Activated T-cell treated with anti-CD3 and anti-CD28 coated beads for 48 hours (primary cell): ENCODE data around the gene MAST1.
A peak's percentile ranks its signal among the peaks of the same experiment; 100 is the strongest.
"Not testable (repeated sequence)": the region's sequence is repeated elsewhere in the genome, so short reads cannot be mapped to it uniquely, and the experiment has no call there.

Experiments
- DNase-seq: peaks from one replicate; pipeline ENCODE4 v3.0.0-alpha.2; 2020; ENCODE audit warnings: low read depth

MAST1 gene

DNA sequence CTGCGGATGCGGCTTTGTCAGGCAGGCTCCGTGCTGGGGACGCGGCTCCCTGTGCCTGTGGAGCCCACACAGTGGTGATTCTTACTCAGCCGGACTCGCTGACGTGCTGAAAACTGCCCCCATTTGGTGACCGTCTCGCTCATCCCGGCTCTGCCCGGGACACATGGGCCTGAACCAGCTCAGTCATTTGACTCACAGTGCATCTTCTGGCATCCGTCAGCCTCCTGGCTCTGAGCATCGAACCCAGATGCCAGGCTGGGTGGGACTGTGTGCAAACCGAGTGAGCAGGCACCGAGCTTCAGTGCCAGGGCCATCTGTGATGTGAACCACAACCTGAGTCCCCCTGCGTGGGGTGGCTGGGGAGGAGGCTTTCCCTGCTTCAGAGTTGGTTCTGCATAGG lies 58.1 kb downstream of the MAST1 start:
- no peak for DNase-seq

DNA sequence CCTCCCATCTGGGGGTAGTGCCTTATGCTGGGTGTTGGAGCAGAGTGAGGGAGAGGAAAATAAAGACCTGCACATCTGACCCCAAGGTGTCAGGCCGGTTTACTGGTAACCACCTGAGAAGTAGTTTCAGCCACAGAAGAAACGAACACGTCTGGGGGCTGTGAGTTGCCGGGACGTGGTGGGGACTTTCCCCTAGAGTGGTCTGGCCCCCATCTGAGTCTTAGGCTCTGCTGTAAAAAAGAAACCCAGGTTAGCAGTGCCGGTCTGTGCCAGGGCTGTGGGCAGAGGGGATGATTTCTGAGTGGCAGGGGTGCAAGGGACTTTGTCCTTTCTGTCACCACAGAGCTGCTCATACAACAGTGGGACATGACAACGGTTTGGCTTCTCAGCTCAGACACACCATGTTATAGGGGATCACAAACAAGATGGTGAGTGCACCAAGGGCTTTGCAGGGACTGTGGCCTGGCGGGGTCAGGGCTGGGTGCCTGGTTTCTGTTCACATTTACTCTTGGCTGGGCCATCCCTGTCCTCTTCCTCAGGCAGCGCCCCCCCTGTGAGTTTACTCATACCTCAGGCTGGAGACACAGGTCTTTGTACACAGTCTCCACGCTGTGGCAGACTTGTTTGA lies 61.7 kb downstream of the MAST1 start:
- DNase-seq: no peak

DNA sequence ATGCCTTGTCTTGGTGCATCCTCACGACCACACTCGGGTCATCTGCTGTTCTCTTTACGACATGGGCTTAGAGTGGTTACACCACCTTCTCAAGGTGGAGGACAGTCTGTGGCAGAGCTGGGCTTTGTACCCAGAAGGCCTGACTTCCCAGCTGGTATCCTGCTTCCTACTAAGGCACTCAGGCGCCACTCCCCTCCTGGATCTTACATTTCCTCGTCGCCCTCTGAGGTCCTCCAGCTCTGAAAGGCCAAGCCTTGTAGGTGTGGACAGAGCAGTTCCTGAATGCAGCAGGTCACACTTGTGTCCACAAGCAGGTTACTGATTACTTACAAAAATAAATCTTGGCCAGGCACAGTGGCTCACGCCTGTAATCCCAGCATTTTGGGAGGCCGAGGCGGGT lies 68.9 kb downstream of the MAST1 start:
- DNase-seq: no peak

DNA sequence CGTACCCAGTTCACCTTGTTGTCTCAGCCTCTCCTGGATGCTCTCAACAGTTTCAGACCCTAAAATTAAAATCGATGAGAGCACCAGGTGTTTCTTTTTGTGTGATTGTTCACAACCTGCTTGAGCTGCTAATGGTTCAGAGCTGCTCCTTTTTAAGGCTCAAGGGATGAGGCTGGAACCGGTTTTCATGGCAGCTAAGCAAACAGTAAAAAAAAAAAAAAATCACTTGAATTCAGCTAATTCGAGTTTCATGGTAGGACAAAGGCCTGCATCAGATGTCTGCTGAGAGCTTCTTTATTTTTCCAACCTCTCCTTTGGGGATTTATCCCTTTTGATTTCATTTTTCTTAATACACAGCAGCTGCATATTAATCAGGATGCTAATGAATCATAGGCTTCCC lies 74.3 kb downstream of the MAST1 start:
- DNase-seq: no peak

DNA sequence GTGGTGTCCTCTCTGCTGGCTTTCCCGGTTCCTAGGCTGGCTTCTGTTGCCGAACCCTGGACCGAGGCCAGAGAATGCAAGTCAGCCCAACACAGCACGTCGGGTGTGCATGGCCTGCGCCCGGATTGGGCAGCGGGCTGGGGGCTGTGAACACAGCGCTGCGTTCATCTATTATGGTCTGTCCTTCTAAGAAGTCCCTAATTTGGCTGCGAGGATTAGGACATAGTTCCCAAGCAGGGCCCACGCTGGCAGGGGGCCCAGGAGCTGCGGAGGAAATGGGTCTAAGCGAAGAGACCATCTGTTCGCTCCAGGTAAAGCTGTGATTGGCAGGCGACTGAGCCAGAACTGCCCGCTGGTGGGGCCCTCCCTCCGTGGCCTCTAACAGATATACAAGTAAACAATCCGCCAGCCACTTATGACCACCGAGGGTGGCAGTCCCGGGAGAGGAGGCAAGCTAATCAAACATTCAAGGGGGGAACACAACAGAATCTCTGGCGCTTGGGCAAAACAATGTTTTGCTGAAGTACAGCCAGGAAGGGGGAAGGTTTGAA lies 74.8 kb downstream of the MAST1 start:
- no peak for DNase-seq

DNA sequence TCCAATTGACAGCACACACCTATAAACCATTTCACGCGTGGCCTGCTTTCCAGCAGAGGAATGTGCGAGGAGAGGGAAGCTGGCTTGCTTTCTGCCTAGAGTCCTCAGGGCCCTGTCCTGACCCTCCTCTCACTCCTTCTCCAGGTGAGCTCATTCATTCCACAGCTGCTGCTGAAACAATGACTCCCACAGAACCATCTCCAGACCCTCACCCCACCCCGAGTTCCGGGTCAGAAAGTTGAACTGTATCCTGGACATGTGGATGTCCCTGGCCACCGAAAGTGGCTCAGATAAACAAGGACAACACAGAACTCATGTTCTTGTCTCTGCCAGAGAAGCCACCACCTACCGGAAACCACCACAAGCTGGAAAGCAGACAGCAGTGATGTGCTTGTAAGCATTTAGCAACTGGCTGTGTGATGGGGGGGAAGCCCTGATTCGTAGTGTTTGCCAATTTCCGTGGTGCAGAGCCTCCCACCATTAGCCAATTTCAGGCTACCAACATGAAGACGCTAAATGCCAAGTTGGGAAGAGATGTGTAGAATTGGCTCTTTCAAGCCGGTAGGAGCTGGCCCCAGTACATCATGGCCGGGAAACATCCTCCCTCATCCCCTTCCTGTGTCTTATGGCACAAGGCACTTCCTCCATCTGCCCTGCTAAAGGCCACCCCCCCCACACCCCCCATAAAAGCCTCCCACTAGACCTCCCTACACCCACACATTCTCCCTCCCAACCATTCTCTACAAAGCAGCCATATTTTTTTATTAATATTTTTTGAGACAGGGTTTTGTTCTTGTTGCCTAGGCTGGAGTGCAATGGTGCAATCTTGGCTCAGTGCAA lies 75.8 kb downstream of the MAST1 start:
- DNase-seq: peak; percentile 27

DNA sequence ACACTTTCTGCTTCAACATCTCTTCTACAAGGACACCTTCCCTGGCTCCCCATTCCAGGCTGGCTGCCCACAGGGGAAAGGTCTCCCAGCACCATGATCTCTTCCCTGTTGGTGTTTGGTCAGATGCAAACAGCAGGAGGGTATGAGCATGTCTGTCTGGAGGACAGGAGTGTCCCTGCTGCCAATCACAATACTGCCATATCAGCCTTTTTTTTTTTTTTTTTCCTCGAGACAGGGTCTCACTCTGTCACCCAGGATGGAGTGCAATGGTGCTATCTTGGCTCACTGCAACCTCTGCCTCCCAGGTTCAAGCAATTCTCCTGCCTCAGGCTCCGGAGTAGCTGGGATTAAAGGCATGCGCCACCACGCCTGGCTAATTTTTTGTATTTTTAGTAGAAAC lies 77.5 kb downstream of the MAST1 start:
- DNase-seq: not testable (repeated sequence)

DNA sequence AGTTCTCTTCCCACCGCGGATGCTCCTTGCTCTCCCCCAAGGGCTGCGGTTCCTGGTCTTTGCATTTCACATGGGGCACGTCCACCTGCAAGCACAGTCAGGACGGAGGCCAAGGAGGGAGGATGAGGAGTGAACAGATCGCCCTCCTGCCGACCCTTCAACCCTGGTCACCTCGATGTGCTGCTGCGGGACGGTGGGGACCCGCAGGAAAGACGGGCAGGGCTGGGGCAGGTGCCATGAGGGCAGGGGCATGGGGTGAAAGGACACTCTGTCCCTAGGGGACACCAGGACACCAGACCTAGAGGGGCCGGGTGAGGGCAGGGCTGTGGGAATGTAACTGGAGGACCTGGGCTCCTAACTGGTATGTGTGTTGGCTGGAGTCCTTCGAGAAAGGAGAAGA lies 79.9 kb downstream of the MAST1 start:
- no peak for DNase-seq

DNA sequence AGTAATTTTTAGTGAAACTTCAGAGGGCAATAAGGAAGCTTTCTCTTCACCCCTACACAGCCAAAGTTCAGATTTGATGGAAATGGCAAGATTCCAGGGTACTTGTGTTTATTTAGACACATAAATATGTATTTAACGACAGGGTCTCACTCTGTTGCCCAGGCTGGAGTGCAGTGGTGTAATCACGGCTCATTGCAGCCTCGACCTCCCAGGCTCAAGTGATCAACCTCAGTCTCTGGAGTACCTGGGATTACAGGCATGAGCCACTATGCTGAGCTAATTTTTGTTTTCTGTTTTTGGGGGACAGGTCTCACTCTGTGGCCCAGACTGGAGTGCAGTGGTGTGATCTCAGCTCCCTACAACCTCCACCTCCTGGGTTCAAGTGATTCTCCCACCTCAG lies 82.7 kb downstream of the MAST1 start:
- no peak for DNase-seq

DNA sequence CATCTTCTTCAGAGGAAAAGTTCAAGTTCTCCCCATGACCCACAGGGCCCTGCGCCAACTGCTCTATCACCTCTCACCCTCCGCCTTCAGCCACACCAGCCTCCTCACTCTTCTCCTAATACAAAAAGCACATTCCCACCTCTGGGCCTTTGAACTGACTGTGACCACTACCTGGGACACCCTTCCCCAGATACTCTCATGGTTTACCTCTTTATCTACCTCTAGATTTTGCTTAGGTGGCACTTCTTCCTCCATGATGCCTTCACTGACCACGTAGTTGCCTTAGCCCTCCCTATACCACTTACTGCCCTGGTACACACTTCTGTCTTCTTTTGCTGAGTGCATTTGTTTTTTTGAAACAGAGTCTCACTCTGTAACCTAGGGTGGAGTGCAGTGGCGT lies 84.6 kb downstream of the MAST1 start:
- DNase-seq: no peak
